Smooth muscle cell (in vitro differentiated cells): ENCODE data around the gene OSBPL5. TPM values are rescaled to one million over a fixed set of nuclear protein-coding genes. Genes with fewer than 3 reads are reported as not detected.

Experiments
- DNase-seq: peaks from one replicate; lab custom pipeline; 2025; ENCODE audit not compliant: unreplicated experiment; lab: John Stamatoyannopoulos, UW
- H2AFZ ChIP-seq: fragments of 200-600 bp; sonication (generic); 2 replicates; pipeline ENCODE4 v1.6.0; 2016; ENCODE audit warnings: antibody characterized with exemption, low read depth, mild to moderate bottlenecking
- H3F3A ChIP-seq: fragments of 200-600 bp; sonication (generic); 2 replicates; pipeline ENCODE4 v1.6.0; 2017; ENCODE audit warnings: antibody characterized with exemption, low read depth
- H3K27ac ChIP-seq: fragments of 200-600 bp; sonication (generic); 2 replicates; pipeline ENCODE4 v1.5.1; 2016; ENCODE audit warnings: low read depth, mild to moderate bottlenecking
- H3K27me3 ChIP-seq: fragments of 200-600 bp; sonication (generic); 2 replicates; pipeline ENCODE4 v1.6.1; 2016; ENCODE audit warnings: low read depth, mild to moderate bottlenecking
- H3K36me3 ChIP-seq: fragments of 200-600 bp; sonication (generic); 2 replicates; pipeline ENCODE4 v1.5.1; 2016; ENCODE audit warnings: low read depth
- H3K4me1 ChIP-seq: fragments of 200-600 bp; sonication (generic); 2 replicates; pipeline ENCODE4 v1.5.1; 2016; ENCODE audit warnings: low read depth
- H3K4me2 ChIP-seq: fragments of 200-600 bp; sonication (generic); 2 replicates; pipeline ENCODE4 v1.6.0; 2016; ENCODE audit warnings: mild to moderate bottlenecking
- H3K4me3 ChIP-seq: fragments of 200-600 bp; sonication (generic); 2 replicates; pipeline ENCODE4 v1.5.1; 2016; ENCODE audit warnings: mild to moderate bottlenecking
- H3K79me2 ChIP-seq: fragments of 200-600 bp; sonication (generic); 2 replicates; pipeline ENCODE4 v1.6.0; 2016; ENCODE audit warnings: low read depth, mild to moderate bottlenecking
- H3K9ac ChIP-seq: fragments of 200-600 bp; sonication (generic); 2 replicates; pipeline ENCODE4 v1.6.0; 2016; ENCODE audit warnings: low read depth
- H3K9me3 ChIP-seq: fragments of 200-600 bp; sonication (generic); replicated peaks from 2 replicates; pipeline ENCODE4 v1.5.1; 2016; ENCODE audit warnings: low read depth
- H4K20me1 ChIP-seq: fragments of 200-600 bp; sonication (generic); 2 replicates; pipeline ENCODE4 v1.6.0; 2016; ENCODE audit warnings: low read depth
- WGBS: methylation state at CpG from one replicate; pipeline ENCODE4 v1.1.7; 2016; ENCODE audit warnings: low lambda C conversion rate; 5-methylcytosine and 5-hydroxymethylcytosine counted together
- polyA plus RNA-seq: library from polyadenylated mRNA; unstranded; fragments of >200 nt; fragmentation: Nextera tagmentation; extraction: Ambion mirVana; gene quantifications from 2 replicates; pipeline ENCODE4 v1.2.1, GENCODE V29; 2016
- total RNA-seq: library from RNA; depleted of rRNA; stranded (reverse); fragments of >200 nt; gene quantifications from 2 replicates; pipeline ENCODE4 v1.2.3, GENCODE V29; 2014
- TF ChIP-seq, protein P1 (sequence below): fragments of 200-600 bp; sonication (generic); IDR thresholded peaks from 2 replicates; pipeline ENCODE4 v1.5.1; 2017; ENCODE audit warnings: borderline replicate concordance, mild to moderate bottlenecking, antibody characterized with exemption; ENCODE audit not compliant: insufficient read depth, poor library complexity, severe bottlenecking

The OSBPL5 gene
- total and polyA plus RNA-seq, 2 experiments from 2014 or later = 27.3 to 43.4 TPM

DNA sequence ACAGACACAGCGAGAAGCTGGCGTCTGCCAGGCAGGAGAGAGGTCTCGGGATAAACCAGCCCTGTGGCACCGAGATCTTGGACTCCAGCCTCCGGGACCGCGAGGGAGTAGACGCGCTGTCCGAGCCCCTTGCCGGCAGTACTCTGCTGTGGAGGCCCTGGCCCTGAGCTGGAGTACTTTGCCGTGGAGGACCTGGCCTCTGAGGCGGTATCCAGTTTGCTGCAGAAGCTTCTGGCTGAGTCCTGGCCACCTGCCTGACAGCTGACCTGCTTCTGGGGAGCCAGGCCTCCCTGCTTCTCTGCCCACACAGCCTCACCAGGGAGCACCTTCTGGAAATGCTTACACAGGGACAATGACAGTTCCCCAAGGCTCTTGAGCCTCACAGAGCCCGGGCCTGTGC is 76.3 kb downstream of the OSBPL5 start:
- Histone ChIP-seq H3K27me3 (no peaks in the 10 kb centered on the region), H2AFZ (no peak overlapping the region), H3K79me2 (no peaks in the 10 kb centered on the region), H3K9me3 (no peaks in the 10 kb centered on the region), H3K36me3 (no peaks in the 10 kb centered on the region), H3F3A (no peaks in the 10 kb centered on the region), H3K4me2 (no peak overlapping the region), H3K27ac (no peak overlapping the region), H3K4me1 (no peaks in the 10 kb centered on the region), H4K20me1 (no peaks in the 10 kb centered on the region), H3K9ac (no peak overlapping the region), H3K4me3 (no peak overlapping the region)
- TF ChIP-seq, protein P1, sequence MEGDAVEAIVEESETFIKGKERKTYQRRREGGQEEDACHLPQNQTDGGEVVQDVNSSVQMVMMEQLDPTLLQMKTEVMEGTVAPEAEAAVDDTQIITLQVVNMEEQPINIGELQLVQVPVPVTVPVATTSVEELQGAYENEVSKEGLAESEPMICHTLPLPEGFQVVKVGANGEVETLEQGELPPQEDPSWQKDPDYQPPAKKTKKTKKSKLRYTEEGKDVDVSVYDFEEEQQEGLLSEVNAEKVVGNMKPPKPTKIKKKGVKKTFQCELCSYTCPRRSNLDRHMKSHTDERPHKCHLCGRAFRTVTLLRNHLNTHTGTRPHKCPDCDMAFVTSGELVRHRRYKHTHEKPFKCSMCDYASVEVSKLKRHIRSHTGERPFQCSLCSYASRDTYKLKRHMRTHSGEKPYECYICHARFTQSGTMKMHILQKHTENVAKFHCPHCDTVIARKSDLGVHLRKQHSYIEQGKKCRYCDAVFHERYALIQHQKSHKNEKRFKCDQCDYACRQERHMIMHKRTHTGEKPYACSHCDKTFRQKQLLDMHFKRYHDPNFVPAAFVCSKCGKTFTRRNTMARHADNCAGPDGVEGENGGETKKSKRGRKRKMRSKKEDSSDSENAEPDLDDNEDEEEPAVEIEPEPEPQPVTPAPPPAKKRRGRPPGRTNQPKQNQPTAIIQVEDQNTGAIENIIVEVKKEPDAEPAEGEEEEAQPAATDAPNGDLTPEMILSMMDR = no peak
- no peak for DNase-seq
- 95% methylated on average over 13 of the region's 14 CpGs for whole genome bisulfite sequencing

DNA sequence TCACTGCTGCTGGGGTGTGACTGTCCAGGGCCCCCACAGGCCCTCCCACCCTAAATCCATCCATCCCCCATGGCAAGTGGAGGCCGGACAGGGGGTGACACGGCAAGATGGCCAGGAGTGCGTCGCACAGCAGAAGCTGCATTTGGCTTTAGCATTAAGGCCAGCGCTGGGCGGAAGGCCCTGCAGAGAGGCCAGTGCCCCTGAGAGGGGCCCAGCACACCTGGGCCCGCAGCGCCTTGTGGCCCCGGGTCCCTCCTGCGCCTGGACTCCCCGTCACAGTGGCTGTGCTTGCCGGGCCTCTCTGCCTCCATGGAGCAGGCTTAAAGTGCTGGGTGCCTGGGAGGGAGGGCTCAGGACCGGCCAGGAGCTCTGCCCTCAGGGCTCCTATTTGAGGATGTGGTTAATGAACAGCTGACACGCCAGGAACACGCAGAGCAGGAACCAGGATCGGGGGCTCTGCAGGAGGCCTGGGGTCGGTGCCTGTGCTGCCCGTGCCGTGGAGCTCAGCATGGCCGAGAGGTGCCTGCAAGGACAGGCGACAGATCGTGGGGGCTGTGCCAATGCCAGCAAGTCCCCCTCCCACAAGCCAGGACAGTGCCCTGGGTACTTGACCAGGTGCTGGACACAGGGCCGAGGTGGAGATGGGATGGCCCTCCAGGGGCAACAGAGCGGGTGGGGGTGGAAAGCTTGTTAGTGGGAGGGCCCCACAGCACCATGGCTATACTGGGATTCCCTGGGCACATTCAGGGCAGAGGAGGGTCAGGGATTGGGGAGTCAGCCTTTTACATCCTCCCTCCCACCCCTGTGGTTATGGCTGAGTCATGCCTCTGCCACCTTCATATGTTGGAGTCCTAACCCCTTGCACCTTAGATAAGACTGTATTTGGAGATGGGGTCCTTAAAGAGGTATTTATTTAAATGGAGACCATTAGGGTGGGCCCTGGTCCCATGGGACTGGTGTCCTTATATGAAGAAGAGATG is 77.0 kb downstream of the OSBPL5 start:
- 87% methylated on average over 20 of the region's 24 CpGs for WGBS
- no peak overlapping the region for H3K4me3 ChIP-seq
- H3K4me1 ChIP-seq = no peaks in the 10 kb centered on the region
- H3F3A ChIP-seq = no peaks in the 10 kb centered on the region
- H3K79me2 ChIP-seq = no peaks in the 10 kb centered on the region
- DNase-seq = no peak
- TF ChIP-seq, protein P1 = no peak
- no peaks in the 10 kb centered on the region for H3K27me3 ChIP-seq
- no peak overlapping the region for H3K9ac ChIP-seq
- H3K27ac ChIP-seq = no peak overlapping the region
- no peak overlapping the region for H3K4me2 ChIP-seq
- no peaks in the 10 kb centered on the region for H3K9me3 ChIP-seq
- no peak overlapping the region for H2AFZ ChIP-seq
- H4K20me1 ChIP-seq = no peaks in the 10 kb centered on the region
- H3K36me3 ChIP-seq = no peaks in the 10 kb centered on the region

DNA sequence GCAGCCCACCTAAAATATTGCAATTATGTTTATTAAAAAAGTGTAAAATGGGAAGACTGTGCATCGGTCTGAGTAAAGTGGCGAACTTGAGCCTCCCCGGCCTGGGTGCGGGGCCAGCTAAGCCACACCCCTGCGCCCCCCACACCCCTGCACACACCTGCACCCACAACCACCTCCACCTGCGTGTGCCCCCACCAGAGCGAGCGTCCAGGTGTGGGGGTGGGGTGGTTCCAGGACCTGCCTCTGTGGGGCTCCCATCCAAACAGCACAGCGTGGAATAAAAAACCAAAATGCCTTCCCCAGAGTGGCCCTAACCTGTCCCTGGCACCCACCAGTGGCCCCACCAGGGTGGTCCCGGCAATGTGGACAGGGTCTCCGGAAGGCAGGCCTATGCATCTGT is 77.7 kb downstream of the OSBPL5 start:
- H3K27me3 ChIP-seq = no peaks in the 10 kb centered on the region
- no peak overlapping the region for H3K4me3 ChIP-seq
- no peak overlapping the region for H3K9ac ChIP-seq
- DNase-seq = no peak
- TF ChIP-seq, protein P1 = no peak
- H3K36me3 ChIP-seq = no peaks in the 10 kb centered on the region
- H3K79me2 ChIP-seq = no peaks in the 10 kb centered on the region
- H3K9me3 ChIP-seq = no peaks in the 10 kb centered on the region
- H3F3A ChIP-seq = no peaks in the 10 kb centered on the region
- H2AFZ ChIP-seq = no peak overlapping the region
- no peaks in the 10 kb centered on the region for H4K20me1 ChIP-seq
- H3K4me1 ChIP-seq = no peaks in the 10 kb centered on the region
- H3K27ac ChIP-seq = no peak overlapping the region
- 96% methylated on average over 9 of the region's 11 CpGs for WGBS
- H3K4me2 ChIP-seq = no peak overlapping the region
